ENCODE measurements around the gene PLXNA4.

PLXNA4 gene

DNA sequence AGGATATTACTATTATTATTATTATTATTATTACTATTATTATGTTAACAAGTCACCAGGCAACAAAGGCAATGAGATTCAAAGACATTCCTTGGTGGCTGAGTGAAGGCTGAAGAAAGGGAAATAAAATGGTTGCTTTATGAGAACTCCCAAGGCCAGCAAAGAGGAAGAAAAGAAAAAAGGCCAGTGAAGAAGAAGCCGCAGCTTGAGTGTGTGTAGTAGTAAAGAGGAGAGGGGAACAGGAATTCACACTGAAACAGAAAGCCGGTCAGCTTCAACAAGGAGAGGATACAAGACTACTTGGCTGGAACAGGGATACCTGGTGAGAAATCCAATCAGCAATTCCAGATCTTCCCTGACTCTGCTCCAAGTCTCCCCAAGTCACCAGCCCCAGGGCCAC is 42.4 kb downstream of the PLXNA4 start:
- DNase-seq, result no peak

DNA sequence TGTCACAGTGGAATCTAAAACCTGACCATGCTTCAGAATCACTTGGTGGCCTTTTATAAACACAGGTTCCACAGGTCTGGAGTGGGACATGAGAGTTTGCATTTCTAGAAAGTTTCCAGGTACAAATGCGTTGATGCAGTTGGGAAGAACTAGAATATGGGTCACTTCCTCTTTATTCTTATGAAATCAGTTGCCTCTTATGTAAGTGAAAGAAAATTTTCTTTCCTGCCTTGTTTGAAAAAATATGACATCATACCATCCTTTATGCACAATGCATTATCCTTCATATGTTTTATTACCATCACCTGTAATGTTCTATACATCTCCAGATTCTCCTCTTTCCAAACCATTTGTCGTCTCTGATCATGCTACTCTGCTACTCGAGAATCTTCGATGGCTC is 44.0 kb downstream of the PLXNA4 start:
- no peak for DNase-seq

DNA sequence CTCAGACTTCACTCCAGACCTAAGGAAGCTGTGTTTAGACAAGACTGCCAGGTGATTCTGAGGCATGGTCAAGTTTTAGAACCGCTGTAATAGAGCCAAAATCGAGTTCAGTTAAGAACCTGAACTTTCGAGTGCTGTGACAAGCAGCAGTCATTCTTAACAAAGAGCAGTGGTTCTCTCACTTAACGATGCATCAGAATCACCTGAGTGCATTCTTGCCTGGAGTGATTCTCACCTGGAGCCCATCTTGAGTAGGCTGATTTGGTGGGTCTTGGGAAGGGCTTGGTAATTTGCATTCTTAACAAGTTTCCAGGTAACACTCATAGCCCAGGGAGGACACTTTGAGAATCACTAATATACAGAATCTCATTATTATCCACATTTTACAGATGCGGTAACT is 44.7 kb downstream of the PLXNA4 start:
- no peak for DNase-seq

DNA sequence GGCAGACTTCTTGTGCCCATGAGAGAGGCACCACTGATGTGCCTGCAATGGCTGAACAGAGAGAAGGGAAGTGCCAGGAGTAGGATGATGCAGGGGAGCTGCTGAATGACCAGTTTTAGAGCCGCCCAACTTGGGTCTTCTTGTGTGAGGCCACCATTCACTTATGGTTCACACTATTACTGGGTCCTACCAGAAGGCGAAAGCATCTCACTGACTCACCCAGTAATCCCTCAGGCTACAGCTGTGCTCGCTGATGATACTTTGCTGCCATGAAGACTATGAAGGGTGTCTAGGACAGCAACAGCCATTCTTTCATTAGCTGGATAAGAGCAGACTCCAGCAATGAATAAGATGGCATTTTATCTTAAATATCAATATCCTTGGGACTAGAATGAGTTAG is 47.6 kb downstream of the PLXNA4 start:
- no peak for DNase-seq

DNA sequence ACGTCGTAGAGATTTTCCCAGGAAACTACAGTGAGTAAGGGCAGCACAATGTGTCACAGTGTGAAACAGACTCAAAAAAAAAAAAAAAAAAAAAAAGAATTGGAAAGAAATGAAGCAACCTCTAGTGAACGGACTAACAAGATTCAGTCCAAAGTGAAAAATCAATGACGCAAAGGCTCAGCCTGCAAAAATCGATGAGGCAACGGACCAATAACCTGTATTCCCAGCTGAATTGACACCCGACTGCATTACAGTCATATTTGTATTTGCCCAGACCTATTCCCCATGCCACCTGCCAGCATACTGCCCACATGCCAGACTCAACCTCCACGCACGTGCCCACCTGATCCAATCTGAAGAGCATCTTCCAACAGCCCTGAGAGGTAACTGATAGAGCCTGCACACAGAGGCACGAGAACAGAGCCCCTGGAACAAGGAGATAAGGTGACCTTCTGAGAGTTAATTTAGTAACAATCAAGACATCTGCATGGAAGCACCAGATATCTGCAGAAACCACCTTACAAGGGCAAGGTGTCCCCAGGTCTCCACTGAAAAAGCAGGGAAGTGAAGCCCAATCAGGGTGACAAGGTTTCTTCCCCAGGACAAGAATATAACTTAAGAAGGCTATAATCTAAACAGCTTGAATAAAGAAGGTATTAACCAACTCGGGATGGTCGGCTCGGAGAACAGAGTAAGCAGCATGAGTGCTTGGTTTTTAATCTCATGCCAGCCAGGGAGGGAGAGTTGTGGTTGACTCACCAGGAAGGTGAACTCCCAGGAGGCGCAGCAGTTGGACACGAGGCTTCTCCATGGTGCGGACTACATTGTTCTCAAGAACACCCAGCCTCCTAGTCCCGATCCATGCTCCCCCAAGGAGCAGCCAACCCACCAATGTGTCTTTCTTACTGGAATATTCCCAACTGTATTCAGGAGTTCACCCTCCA is 48.5 kb downstream of the PLXNA4 start:
- DNase-seq, result no peak

DNA sequence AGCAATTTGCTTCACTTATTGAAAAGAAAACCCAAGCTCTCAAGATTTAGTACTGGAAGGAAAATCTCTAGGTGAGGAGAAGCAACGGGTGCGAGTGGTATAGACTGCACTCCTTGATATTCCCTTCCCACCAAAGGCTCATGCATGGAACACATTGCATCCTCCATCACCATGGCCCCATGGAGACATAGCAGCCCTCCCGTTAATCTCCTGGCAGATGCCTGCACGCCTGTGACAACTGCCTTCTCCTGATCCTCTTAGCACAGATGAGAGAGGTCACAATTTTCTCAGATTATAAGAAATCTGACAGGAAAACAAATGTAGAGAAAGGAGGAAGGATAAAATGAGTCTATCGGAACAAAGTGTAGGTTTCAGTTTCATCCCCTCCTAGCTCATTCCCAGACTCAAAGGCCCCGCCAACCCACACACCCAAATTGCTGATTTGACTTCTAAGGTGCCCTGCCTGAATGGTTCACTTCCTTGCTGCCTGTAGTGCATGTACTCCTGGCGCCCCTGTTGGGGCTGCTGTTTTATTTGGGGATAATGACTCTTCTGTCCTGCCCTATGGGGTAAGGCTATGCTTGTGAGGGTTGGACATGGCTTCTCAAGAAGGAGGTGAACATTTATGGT is 50.0 kb downstream of the PLXNA4 start:
- no peak for DNase-seq

DNA sequence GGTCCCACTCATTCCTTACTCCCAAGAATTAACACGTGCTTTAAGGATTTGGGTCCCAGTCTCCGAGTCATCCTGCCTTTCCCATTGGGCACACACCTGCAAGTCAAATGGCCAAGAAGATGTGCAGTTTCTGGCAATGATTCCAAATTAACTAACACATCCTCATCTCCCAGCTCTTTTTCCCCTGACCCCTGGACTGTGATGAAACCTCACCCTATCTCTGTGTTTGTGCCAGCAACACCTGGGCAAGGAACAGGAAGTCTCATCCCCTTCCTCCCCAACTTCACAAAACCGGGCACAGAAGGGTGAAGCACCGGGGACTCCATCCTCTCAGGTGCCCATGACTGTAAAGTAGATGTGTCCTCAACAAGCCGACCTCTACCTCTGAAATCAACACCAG is 54.8 kb downstream of the PLXNA4 start:
- DNase-seq, result no peak

DNA sequence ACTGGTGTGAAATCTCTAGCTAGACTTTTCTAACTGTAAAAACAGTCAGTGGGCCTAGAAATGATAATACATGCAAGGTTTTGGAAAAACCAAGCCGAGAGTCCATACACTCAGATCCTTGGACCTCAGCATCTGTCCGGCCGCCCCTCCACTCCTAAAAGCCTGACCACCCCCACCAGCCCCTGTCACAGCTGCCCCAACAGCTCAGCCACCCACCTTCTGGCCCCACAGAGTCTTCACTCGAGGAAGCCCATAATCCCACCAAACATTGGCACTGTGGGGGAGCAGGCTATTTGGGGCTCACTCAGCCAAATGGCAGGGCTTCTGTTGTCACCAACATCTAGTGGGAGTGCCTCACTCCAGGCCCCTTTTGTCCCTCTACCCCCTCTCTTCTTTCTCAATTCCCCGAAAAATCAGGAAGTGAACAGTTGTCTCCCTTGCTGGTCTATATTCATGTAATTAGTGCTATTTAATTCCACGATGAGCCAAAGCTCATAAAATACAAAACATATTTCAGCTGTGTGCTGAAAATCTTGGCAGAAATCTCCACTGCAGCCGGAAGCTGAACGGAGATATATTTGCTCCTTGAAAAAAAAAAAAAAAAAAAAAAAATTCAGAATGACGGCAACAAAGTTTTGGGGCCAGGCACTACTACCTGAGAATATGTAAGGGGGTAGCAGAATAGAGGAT is 55.5 kb downstream of the PLXNA4 start:
- no peak for DNase-seq

DNA sequence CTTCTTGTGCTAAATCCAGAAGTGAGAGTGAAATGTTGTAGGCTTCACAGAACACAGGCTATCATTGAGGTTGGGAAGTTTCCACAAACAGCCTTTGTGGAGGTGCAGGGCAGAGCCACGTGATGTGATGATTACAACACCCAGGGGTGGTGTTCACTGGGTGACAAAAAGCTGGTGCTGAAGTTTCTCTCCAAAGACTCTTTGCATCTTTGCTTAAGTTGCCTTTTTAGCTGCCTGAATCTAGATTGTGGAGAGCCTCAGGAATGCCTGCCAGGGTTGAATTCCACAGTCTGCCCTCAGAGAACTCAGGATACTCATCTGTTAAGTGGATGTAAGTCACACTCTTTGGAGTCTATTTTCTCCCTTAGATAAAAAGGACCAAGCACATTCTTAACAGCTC is 56.3 kb downstream of the PLXNA4 start:
- no peak for DNase-seq

DNA sequence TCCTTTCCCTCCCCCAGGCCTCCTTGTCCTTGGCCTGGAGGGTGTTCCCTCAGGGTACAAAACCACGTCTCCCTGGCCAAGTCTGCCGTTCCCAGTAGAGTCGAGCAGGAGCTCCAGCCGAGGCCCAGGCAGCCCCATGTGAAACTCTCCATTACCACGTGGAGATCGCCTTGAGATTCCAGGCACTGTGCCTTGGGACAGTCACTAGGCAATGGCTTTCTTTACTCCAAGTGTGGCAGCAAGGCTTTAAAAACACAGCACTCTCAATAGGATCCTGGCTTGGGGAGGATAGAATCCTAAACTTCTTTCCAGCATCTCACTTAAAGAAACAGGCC is 57.5 kb downstream of the PLXNA4 start:
- DNase-seq, result no peak

DNA sequence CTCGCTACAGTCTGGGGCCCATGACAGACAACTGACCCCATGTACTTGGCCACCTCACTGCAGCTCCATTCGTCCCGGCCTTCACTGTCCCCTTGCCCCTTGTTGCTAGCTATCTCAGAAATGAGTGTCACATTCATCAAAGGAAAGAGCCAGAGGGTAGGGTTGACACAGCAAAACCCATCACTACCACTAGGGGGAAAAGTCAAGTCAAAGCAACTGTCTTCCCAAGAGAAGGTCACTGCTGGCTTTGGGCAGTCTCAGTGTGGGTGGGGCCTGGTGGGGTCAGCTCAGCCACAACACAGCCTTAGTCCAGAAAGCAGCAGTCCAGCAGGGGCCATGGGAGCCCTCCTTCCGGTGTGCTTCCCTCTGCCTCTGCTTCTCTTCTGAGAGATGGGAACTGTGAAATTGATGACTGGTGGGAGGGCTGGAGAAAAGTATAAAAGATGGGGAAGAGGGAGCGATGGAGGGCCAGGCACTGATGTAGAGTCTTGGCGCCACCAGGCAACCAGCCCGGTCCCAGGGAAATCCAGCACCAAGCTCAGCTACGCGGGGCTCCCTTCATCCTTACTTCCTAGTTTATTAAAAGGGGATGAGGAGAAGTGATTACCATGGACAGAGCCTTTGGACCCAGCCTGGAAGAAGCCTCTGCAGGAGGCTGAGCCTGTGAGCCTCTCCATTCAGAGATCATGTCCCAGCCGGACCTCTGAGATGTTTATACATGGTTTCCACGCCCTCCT is 58.0 kb downstream of the PLXNA4 start:
- DNase-seq, result peak in 1 of 2 experiments; percentile 3

DNA sequence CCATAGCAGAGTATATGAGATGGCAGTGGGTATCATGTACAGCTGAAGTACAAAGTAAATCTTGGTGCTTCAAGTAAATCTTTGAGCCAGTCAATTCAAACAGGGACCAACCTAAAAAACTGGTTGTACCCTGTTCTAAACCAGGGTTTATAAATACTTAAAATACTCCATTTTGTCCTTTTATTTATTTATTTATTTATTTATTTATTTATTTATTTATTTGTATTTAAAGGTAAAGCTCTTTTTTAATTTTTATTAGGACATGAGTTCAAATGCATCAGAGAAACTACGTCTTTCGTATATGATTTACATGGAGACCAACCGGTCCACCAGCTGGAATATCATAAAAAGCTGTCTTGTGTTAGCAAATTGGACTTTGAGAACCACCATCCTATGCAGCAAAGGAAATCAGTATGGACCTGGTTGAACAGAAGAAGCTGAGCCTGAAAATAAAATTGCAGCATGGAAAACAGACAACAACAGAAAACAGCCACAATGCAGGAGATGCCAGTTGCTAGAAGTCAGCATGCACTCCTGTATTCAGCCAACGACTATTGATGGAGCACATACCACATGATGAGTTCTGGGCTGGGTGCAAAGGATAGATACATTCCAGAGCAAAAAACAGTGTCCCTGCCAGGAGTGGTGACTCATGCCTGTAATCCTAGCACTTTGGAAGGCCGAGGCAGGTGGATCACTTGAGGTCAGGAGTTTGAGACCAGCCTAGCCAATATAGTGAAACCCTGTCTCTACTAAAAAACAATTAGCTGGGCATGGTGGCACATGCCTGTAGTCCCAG is 60.0 kb downstream of the PLXNA4 start:
- no peak for DNase-seq

DNA sequence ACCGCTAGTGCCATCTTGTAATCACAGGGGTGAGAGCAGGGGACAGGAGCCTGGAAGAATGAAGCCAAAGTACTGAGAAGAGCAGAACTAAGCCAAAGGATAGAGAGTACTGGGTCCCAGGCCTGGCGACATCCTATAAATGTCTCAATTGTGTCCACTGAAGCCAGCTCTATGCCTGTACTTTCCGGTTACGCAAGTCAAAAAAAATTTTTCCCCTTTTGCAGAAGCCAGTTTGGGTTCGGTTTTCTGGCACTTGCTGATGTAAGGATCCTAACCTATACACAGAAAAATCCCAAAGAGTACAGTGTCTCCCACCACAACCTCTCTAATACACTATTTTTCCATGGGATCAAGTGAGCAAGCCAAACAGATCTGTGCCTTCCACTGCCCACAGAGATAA is 61.1 kb downstream of the PLXNA4 start:
- no peak for DNase-seq

DNA sequence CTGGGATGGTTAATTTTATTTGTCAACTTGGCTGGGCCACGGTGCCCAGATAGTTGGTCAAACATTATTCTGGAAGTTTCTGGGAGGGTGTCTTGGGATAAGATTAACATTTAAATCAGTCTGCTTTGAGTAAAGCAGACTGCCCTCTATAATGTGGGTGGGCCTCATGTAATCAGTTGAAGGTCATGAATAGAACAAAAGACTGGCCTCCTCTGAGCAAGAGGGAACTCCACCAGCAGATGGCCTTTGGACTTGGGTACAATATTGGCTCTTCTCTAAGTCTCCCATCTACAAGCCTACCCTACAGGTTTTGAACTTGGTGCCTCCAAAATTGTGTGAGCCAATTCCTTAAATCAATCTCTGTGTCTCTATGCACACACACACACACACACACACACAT is 61.8 kb downstream of the PLXNA4 start:
- no peak for DNase-seq

DNA sequence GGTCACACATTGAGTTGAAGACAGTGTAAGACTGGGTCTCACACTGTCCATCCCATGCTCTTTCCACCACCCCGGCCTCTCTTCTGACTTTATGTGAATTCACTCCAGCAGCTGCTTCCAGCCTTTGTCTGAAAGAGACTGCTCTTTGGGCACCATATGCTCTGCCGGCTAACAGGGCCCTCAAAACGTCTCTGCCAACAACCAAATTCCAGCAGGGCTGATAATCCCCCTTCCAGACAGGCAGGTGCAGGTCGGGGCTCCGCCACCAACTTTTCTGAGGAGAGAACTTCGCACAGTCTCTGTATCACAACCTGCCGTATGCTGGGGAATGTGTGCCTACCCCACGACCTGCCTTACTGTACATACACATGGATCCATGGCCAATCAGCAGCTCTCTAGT is 64.3 kb downstream of the PLXNA4 start:
- no peak for DNase-seq

DNA sequence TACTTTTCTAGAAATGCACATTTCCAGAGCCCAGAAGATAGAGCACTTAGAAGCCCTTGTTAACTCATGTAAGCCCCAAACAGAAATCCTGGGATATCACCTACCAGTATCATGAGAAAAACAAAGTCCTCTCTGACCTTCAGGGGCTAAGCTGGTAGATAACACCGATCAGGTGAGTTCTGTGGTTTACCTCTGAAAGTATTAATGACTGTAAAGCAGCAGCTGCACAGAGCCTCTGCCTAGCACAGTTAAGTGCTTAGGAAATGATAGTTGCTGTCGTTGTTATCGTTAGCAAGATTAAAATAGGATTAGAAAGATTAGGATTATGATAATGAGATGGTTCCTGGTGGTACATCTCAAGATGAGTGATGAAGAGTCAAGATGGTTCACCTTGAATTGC is 64.9 kb downstream of the PLXNA4 start:
- DNase-seq, result no peak

DNA sequence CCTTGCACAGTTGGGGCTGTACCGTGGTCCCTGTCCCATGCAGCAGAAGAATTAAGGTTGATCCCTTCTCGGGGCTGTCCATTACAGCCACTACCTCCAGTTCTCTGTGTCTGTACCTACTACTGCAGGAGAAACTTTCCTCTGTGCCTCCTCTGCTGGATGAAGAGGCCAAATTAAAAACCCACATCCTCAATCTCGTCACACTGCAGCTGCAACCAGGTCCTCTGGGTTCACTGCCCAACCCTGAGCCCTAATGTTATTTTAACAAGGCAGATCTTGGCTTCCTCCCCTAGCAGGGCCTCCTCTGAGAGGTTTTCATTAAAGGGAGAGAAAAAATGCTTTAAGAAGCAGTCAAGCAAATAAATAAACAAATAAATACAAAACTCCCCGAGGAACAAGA is 66.6 kb downstream of the PLXNA4 start:
- no peak for DNase-seq

DNA sequence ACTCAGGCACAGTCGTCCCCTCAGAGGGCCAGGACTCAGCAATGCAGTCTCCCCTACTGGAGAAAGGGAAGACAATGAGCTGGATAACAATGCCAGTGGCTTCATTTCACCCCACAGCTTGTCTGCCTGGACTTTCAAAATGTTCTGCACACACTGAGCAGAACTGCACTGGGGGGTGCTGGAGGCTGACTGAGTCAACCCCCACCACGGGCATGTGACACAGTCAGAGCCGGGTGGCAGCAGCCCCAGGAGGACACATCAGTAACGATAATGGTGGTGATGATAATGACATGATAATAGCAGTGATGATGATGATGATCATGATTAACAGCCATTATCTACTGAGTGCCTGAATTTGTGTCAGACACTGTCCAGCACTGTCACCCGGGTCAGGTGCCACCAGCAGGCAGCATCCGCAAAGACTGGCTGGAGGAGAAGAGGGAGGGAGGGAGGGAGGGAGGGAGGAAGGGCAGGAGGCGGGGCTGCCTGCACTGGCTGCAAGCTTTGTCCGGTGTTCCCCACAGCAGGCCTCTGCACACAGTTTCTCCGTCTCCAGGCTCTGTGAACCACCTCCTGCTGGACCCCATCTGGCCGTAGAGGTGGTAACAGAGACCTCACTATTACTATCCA is 67.4 kb downstream of the PLXNA4 start:
- no peak for DNase-seq

DNA sequence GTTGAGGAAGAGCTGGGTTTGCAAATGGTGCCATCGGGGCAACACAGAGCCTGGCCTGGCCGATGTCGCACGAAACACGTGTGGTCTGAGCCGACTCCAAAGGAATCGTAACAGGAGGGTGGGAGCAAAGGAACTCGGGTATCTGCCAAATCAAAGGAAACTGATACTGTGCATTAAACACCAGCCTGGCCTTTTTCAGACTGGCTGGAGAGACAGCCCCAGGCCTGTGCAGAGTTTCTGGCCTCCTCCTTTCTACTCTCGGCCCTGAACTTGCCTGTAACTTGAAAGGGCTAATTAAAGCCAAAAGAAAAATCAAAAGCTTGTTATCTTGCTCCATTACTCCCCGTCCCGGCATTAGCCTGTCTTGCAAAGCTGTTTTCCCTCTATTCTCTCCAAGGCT is 71.4 kb downstream of the PLXNA4 start:
- no peak for DNase-seq

DNA sequence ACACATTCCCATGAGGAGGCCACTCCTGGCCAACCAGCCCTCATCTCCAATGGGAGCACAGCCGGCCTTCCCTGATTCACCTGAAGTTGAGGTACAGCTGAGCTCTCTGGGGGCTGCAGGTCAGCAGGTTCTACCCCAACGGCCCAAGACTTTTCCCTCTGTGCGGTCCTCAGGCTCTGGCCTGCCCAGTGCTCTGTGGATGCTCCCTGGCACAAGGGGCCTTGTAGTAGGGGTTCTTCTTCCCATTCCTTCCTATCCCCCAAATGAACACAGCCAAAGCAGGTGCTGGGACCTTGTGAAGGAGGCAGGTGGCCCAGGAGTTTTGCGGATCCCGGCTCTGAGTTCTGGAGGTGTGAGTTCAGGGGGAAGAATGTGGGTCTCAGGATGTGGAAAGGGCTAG is 72.2 kb downstream of the PLXNA4 start:
- DNase-seq, result no peak

DNA sequence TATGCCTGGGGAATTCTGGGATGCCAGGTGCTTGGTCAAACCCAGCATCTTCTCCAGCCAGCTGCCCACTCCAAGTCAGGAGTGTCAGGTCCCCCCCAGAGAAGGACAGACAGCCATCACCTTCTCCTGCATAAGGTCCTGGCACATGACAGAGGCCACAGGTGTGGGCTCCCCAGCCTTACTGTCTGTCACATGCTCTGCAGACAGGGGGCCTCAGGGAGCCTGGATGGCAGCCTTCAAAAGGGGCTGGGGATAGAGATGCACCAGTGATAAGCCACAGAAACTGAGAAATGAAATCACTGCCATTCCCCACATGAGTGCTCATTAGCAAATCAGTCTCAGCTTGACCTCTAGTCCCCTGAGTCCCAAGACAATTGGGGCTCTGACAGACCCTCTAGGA is 72.9 kb downstream of the PLXNA4 start:
- DNase-seq, result no peak

DNA sequence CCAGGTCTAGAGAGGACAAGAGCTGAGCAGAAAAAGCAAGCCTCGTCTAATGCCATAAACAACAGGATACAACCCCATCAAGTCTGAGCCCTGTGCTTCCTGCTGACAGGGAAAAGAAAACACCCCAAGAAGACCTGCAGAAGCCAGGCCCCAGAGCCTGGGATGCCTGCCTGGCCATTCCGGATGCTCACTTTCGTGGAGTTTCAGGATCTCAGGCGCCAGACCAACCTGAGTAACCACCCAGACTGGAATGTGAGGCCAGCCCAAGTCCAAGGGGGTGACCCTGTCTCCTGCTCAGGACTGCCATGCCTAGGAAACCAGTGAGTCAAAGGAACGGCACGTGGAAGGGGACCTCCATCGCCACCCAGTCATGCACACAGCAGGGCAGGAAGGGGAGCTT is 74.3 kb downstream of the PLXNA4 start:
- no peak for DNase-seq
